ENCODE results near the gene SET.

SET gene

DNA sequence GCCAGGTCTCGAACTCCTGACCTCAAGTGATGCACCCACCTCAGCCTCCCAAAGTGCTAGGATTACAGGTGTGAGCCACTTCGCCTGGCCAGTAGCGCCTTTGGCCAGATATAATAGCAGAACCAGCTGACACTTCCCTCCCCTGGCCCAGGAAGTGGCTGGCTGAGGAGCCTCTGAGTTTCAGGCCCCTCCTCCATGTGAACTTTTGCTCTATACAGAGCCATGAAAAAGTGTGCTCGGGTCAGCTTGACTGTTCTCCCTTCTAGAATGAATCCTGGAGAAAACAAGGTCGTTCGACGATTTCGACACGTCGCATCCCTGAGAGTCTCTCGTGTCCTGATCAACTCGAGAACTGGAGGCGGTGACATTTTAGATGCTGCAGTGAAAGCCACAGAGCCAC, 43.6 kb downstream of the SET start:
- no peak for DNase-seq

DNA sequence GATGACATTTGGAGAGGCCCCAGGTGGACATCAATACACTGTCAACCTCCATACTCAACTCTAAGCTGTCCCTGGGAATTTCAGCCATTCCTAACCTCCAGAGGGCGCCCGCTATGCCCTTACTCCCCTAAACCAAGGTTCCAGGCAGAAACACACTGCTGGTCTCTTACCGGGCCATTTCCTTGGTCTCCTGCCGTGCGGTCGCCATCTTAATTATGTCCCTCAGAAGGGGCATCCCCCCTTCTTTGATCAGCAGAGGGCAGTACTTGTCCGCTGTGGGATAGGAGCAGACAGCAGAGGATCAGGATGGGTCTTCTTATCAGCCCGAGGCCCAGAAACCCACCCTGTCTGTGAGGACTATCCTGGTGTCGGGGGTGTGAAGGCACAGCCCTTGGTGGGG, 44.2 kb downstream of the SET start:
- DNase-seq = peak; percentile 64

DNA sequence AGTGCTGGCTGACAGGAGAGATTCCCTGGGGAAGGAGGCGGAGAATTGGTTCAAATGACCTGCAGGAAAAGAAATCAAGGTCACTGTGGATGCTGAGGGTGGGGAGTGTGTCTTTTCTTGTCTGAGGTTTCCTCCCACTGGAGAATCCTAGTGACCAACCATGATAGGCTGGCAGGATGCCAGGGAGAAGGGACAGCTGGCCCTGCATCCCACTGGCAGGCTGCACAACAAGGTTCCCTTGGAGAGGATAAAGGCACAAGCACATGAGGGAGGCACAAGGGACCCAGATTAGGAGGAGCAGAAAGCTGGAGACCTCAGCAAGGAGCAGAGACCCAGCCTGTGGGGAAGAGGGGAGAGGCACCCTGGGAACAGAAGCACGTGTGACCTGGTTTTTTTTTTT, 46.4 kb downstream of the SET start:
- no peak for DNase-seq

DNA sequence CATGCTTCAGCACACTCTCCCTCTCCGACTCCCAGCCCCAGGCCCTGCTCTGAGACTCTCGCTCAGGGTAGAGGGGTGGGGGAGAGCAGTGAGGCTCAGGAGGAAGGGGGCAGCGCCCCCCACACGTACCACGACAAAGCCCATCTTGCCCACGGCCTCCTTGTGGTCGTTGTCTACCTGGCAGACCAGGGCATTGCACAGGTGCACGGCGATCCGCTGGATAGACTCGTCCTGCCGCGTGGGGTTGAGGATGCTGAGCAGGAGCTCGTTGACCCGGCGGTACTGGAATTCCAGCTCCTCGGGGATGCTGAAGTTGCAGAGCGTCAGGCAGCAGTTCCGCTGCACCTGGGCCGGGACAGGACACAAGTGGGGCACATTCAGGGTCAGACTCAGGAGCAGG, 53.4 kb downstream of the SET start:
- DNase-seq = no peak

DNA sequence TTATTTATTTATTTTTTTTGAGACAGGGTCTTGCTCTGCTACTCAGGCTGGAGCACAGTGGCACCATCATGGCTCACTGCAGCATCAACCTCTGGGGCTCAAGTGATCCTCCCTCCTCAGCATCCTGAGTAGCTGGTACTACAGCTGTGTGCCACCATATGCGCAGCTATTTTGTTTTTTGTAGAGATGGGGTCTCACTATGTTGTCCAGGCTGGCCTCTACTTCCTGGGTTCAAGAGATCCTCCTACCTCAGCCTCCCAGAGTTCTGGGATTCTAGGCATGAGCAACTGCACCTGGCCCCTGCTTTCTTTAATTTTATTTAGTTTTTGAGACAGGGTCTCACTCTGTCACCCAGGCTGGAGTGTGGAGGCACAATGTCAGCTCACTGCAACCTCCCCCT, 54.4 kb downstream of the SET start:
- DNase-seq = no peak

Measured in DMS153 (cell line).